ENCODE results near the gene ANKRD10. TPM values are rescaled to one million over a fixed set of nuclear protein-coding genes. Genes with fewer than 3 reads are reported as not detected.

Gene ANKRD10
- total RNA-seq, 2 experiments from 2014 or later = 48.3 to 54.9 TPM

DNA sequence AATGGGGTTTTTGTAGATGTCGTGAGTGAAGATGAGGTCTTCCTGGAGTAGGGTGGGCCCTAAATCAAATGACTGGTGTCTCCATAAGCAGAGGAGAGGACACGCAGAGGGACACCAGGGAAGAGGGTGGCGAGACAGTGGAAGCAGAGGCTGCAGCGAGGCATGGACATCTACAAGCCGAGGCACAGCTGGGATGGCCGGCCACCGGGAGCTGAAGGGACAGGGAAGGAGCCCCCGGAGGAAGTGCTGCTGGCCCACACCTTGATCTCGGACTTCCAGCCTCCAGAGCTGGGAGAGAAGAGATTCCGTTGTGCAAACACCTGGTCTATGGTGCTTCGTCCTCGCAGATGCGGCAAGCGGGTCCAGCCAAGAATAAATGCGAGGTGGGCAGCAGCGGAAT, 84.5 kb downstream of the ANKRD10 start:
- Mint-ChIP-seq H3K4me1 (no peaks in the 10 kb centered on the region), H3K9me3 (no peaks in the 10 kb centered on the region)
- DNase-seq = no peak

DNA sequence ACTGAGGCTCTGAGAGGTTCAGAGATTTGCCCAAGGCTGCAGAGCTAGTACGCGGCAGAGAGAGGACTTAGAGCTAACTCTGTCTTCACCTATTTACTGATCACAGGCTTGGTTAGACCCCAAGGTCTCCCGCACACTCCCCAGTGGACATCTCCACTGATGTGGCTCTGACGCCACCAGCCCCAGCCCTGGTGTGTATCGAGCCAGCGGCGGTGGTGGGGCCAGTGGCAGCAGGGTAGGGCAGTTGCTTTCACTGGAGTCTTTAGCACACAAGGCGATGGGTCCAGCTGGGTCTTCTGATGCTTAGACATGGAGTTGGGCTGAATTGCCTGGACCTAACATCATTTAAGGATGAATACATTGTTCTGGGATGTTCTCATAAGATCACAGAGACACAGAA, 85.4 kb downstream of the ANKRD10 start:
- H3K27ac Mint-ChIP-seq = no peak overlapping the region
- peaks cover 1% of the 10 kb centered on the region for H3K4me1 Mint-ChIP-seq
- DNase-seq = no peak
- H3K36me3 Mint-ChIP-seq = peaks cover 5% of the 10 kb centered on the region
- no peak overlapping the region for H3K4me3 Mint-ChIP-seq
- no peaks in the 10 kb centered on the region for H3K9me3 Mint-ChIP-seq
- no peaks in the 10 kb centered on the region for H3K27me3 Mint-ChIP-seq

More for the DNA sequence above, 84.5 kb downstream of the ANKRD10 start:
- H3K27ac Mint-ChIP-seq = no peak overlapping the region
- no peaks in the 10 kb centered on the region for H3K27me3 Mint-ChIP-seq
- H3K36me3 Mint-ChIP-seq = peaks cover 5% of the 10 kb centered on the region
- H3K4me3 Mint-ChIP-seq = no peak overlapping the region

DNA sequence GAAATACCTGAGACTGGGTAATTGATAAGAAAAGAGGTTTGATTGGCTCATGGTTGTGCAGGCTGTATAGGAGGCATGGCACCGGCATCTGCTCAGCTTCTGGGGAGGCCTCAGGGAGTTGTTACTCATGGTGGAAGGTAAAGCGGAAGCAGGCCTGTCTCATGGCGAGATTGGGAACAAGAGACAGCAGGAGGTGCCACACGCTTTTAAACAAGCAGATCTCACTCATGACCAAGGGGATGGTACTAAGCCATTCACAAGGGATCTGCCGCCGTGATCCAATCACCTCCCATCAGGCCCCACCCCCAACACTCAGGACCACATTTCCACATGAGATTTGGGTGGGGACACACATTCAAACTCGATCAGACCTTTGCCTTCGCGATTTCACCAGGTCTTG, 86.2 kb downstream of the ANKRD10 start:
- Mint-ChIP-seq H3K27me3 (no peaks in the 10 kb centered on the region), H3K27ac (no peak overlapping the region), H3K4me3 (no peak overlapping the region), H3K36me3 (peaks cover 11% of the 10 kb centered on the region), H3K9me3 (no peaks in the 10 kb centered on the region), H3K4me1 (peaks cover 5% of the 10 kb centered on the region)
- no peak for DNase-seq

Other genes starting within 250 kb of the ANKRD10 start
- 10 to 100 TPM; 81.1 to 84.8 TPM for gene CARS2, start 209.0 kb downstream of the ANKRD10 start, total RNA-seq
- 10 to 100 TPM; 16.7 to 18.4 TPM for gene ING1, start 201.4 kb downstream of the ANKRD10 start, total RNA-seq
- gene ARHGEF7, start 200.2 kb upstream of the ANKRD10 start, total RNA-seq = 10 to 100 TPM; 46.5 to 46.7 TPM